ENCODE measurements around the gene FBXL4.

DNA sequence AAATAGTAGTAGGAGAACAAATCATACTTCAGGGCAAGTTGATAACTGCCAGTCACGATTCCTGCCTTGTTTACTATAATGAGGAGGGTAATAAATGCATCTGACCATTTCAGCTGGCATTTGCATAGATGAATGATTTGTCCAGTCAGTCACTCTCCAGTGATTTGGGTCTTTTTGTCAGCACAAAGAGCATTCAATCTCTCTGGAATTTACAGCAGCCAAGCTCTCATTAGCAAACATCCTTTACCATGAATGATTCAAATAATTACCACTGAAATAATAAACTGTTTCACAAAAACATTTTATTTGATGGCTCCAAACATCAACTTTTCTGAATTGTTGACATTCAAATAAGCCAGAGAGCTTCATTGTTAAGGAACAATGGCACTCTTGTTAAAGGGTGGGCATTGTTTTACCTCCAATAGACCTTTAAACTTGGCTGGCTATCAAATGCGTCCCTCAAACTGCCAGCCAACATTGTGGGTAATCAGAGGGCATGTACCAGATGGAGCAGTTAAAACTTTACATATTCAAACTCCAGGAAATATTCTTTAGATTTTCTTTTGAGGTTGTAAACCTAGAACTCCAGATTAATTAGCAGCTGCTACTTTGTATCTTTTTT, 30.0 kb upstream of the FBXL4 start:
- no peak for TF ChIP-seq SIN3A (IDR thresholded peaks at IDR 0.05; ENCODE audit: borderline replicate concordance, low read depth, low read length)
- TF ChIP-seq POLR2AphosphoS5 (IDR thresholded peaks at IDR 0.05; ENCODE audit: low read depth, low read length): no peak
- TF ChIP-seq, protein P1, sequence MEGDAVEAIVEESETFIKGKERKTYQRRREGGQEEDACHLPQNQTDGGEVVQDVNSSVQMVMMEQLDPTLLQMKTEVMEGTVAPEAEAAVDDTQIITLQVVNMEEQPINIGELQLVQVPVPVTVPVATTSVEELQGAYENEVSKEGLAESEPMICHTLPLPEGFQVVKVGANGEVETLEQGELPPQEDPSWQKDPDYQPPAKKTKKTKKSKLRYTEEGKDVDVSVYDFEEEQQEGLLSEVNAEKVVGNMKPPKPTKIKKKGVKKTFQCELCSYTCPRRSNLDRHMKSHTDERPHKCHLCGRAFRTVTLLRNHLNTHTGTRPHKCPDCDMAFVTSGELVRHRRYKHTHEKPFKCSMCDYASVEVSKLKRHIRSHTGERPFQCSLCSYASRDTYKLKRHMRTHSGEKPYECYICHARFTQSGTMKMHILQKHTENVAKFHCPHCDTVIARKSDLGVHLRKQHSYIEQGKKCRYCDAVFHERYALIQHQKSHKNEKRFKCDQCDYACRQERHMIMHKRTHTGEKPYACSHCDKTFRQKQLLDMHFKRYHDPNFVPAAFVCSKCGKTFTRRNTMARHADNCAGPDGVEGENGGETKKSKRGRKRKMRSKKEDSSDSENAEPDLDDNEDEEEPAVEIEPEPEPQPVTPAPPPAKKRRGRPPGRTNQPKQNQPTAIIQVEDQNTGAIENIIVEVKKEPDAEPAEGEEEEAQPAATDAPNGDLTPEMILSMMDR (IDR thresholded peaks at IDR 0.05): no peak
- TF ChIP-seq TCF12 (IDR thresholded peaks at IDR 0.05): no peak
- no peak for TF ChIP-seq RCOR1 (IDR thresholded peaks at IDR 0.05; ENCODE audit: low read length)
- no peak for TF ChIP-seq CHD2 (IDR thresholded peaks at IDR 0.05; ENCODE audit: low read length, partially characterized antibody)
- no peak for TF ChIP-seq YY1 (IDR thresholded peaks at IDR 0.05; ENCODE audit: low read depth)
- no peak for TF ChIP-seq EP300 (IDR thresholded peaks at IDR 0.05; ENCODE audit: borderline replicate concordance in 1 of 2, low read depth in 1 of 2, low read length in 1 of 2)
